ENCODE measurements around the gene IL17REL. TPM values are rescaled to one million over a fixed set of nuclear protein-coding genes. Genes with fewer than 3 reads are reported as not detected.
A peak's percentile ranks its signal among the peaks of the same experiment; 100 is the strongest.

Gene IL17REL
- total RNA-seq, 1 experiment from 2014 or later, result 0.24 TPM

- TF ChIP-seq HMGA2 (CRISPR knock-in tag; IDR thresholded peaks at IDR 0.05) (no peak), NFYB (CRISPR knock-in tag; conservative IDR thresholded peaks at IDR 0.05; ENCODE audit: low read depth) (no peak), GTF2I (CRISPR knock-in tag; conservative IDR thresholded peaks at IDR 0.05) (no peak), IRF1 (CRISPR knock-in tag; IDR thresholded peaks at IDR 0.05) (no peak), ZNF138 (CRISPR knock-in tag; conservative IDR thresholded peaks at IDR 0.05) (no peak), JUN (CRISPR knock-in tag; IDR thresholded peaks at IDR 0.05) (no peak), FOXP1 (CRISPR knock-in tag; IDR thresholded peaks at IDR 0.05; ENCODE audit: borderline replicate concordance) (no peak; the same call in 1 of the 2 replicates), ZNF512 (CRISPR knock-in tag; IDR thresholded peaks at IDR 0.05; ENCODE audit: borderline replicate concordance) (no peak), SP1 (CRISPR knock-in tag; conservative IDR thresholded peaks at IDR 0.05) (peak; percentile 39; the same call in 1 of the 2 replicates)
- TF ChIP-seq, protein P1, sequence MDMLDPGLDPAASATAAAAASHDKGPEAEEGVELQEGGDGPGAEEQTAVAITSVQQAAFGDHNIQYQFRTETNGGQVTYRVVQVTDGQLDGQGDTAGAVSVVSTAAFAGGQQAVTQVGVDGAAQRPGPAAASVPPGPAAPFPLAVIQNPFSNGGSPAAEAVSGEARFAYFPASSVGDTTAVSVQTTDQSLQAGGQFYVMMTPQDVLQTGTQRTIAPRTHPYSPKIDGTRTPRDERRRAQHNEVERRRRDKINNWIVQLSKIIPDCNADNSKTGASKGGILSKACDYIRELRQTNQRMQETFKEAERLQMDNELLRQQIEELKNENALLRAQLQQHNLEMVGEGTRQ (CRISPR knock-in tag; IDR thresholded peaks at IDR 0.05), result peak; percentile 63
- TF ChIP-seq, protein P2, sequence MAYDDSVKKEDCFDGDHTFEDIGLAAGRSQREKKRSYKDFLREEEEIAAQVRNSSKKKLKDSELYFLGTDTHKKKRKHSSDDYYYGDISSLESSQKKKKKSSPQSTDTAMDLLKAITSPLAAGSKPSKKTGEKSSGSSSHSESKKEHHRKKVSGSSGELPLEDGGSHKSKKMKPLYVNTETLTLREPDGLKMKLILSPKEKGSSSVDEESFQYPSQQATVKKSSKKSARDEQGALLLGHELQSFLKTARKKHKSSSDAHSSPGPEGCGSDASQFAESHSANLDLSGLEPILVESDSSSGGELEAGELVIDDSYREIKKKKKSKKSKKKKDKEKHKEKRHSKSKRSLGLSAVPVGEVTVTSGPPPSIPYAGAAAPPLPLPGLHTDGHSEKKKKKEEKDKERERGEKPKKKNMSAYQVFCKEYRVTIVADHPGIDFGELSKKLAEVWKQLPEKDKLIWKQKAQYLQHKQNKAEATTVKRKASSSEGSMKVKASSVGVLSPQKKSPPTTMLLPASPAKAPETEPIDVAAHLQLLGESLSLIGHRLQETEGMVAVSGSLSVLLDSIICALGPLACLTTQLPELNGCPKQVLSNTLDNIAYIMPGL (CRISPR knock-in tag; IDR thresholded peaks at IDR 0.05), result peak; percentile 95
- TF ChIP-seq, protein P3, sequence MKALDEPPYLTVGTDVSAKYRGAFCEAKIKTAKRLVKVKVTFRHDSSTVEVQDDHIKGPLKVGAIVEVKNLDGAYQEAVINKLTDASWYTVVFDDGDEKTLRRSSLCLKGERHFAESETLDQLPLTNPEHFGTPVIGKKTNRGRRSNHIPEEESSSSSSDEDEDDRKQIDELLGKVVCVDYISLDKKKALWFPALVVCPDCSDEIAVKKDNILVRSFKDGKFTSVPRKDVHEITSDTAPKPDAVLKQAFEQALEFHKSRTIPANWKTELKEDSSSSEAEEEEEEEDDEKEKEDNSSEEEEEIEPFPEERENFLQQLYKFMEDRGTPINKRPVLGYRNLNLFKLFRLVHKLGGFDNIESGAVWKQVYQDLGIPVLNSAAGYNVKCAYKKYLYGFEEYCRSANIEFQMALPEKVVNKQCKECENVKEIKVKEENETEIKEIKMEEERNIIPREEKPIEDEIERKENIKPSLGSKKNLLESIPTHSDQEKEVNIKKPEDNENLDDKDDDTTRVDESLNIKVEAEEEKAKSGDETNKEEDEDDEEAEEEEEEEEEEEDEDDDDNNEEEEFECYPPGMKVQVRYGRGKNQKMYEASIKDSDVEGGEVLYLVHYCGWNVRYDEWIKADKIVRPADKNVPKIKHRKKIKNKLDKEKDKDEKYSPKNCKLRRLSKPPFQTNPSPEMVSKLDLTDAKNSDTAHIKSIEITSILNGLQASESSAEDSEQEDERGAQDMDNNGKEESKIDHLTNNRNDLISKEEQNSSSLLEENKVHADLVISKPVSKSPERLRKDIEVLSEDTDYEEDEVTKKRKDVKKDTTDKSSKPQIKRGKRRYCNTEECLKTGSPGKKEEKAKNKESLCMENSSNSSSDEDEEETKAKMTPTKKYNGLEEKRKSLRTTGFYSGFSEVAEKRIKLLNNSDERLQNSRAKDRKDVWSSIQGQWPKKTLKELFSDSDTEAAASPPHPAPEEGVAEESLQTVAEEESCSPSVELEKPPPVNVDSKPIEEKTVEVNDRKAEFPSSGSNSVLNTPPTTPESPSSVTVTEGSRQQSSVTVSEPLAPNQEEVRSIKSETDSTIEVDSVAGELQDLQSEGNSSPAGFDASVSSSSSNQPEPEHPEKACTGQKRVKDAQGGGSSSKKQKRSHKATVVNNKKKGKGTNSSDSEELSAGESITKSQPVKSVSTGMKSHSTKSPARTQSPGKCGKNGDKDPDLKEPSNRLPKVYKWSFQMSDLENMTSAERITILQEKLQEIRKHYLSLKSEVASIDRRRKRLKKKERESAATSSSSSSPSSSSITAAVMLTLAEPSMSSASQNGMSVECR (CRISPR knock-in tag; IDR thresholded peaks at IDR 0.05; ENCODE audit: borderline replicate concordance), result 0 out of 2 replicates have a peak, but pooled peaks have one; percentile 72
- TF ChIP-seq, protein P4, sequence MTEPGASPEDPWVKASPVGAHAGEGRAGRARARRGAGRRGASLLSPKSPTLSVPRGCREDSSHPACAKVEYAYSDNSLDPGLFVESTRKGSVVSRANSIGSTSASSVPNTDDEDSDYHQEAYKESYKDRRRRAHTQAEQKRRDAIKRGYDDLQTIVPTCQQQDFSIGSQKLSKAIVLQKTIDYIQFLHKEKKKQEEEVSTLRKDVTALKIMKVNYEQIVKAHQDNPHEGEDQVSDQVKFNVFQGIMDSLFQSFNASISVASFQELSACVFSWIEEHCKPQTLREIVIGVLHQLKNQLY (CRISPR knock-in tag; IDR thresholded peaks at IDR 0.05), result peak; percentile 65; the same call in 1 of the 2 replicates
- TF ChIP-seq, protein P5, sequence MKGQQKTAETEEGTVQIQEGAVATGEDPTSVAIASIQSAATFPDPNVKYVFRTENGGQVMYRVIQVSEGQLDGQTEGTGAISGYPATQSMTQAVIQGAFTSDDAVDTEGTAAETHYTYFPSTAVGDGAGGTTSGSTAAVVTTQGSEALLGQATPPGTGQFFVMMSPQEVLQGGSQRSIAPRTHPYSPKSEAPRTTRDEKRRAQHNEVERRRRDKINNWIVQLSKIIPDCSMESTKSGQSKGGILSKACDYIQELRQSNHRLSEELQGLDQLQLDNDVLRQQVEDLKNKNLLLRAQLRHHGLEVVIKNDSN (CRISPR knock-in tag; IDR thresholded peaks at IDR 0.05), result peak; percentile 48; the same call in 1 of the 2 replicates
Measured at GRCh38 chr22:50030297-50031188, 18.0 kb upstream of the IL17REL start (continued).

All from WTC11 (cell line).